Measurements from ENCODE around the gene TRIM65. TPM values are rescaled to one million over a fixed set of nuclear protein-coding genes. Genes with fewer than 3 reads are reported as not detected.

Gene TRIM65
- total RNA-seq, 6 experiments from 2014 or later: 5.9 to 8.1 (median 7.6) TPM

GRCh38 chr17:75921596-75921995 lies 24.8 kb upstream of the TRIM65 start:
- Histone ChIP-seq H3K9me3 (no peaks in the 10 kb centered on the region), H3K27me3 (no peaks in the 10 kb centered on the region), H3K27ac (no peak overlapping the region), H3K36me3 (no peaks in the 10 kb centered on the region), H3K4me1 (peaks cover 0 to 12% (median 10%) of the 10 kb centered on the region in 4 donors), H3K4me3 (no peak overlapping the region)
- ATAC-seq (no peak), DNase-seq (no peak)
- no peak for TF ChIP-seq POLR2A (IDR thresholded peaks at IDR 0.05)
- no peak for TF ChIP-seq CTCF (IDR thresholded peaks at IDR 0.05)
- no CpG with 5 or more reads among the region's 15 CpGs for WGBS (ENCODE audit: insufficient coverage, low coverage, low lambda C conversion rate, missing lambda C conversion rate)
- intact Hi-C loops (cut with DNase I): no loop called here

- DNase-seq (no peak), ATAC-seq (no peak)
- WGBS (ENCODE audit: insufficient coverage, low coverage, low lambda C conversion rate, missing lambda C conversion rate): 82% methylated on average over 5 of the region's 11 CpGs
- H3K9me3 ChIP-seq: no peaks in the 10 kb centered on the region
- H3K27ac ChIP-seq: no peak overlapping the region
- no peaks in the 10 kb centered on the region for H3K36me3 ChIP-seq
- peaks cover 0 to 12% (median 10%) of the 10 kb centered on the region in 4 donors for H3K4me1 ChIP-seq
- TF ChIP-seq POLR2A (IDR thresholded peaks at IDR 0.05) (no peak), CTCF (IDR thresholded peaks at IDR 0.05) (no peak)
- intact Hi-C loops (cut with DNase I): no loop called here
- H3K4me3 ChIP-seq: no peak overlapping the region
- no peaks in the 10 kb centered on the region for H3K27me3 ChIP-seq
Measured at GRCh38 chr17:75920045-75920560, 23.4 kb upstream of the TRIM65 start.

GRCh38 chr17:75919611-75920010 lies 22.9 kb upstream of the TRIM65 start:
- no peak overlapping the region for H3K4me3 ChIP-seq
- no peak for ATAC-seq
- H3K4me1 ChIP-seq: peaks cover 0 to 12% (median 10%) of the 10 kb centered on the region in 4 donors

GRCh38 chr17:75917917-75918445 lies 21.2 kb upstream of the TRIM65 start:
- Histone ChIP-seq H3K27ac (no peak overlapping the region), H3K9me3 (no peaks in the 10 kb centered on the region), H3K4me3 (no peak overlapping the region), H3K36me3 (no peaks in the 10 kb centered on the region), H3K27me3 (no peaks in the 10 kb centered on the region), H3K4me1 (peaks cover 0 to 12% (median 10%) of the 10 kb centered on the region in 4 donors)
- WGBS (ENCODE audit: insufficient coverage, low coverage, low lambda C conversion rate, missing lambda C conversion rate): 100% methylated on average over 1 of the region's 31 CpGs
- intact Hi-C loops (cut with DNase I): no loop called here
- ATAC-seq: no peak
- DNase-seq: no peak
- TF ChIP-seq CTCF (IDR thresholded peaks at IDR 0.05) (no peak), POLR2A (IDR thresholded peaks at IDR 0.05) (no peak)

More at GRCh38 chr17:75919611-75920010, 22.9 kb upstream of the TRIM65 start:
- no peak for TF ChIP-seq POLR2A (IDR thresholded peaks at IDR 0.05)
- no peaks in the 10 kb centered on the region for H3K9me3 ChIP-seq
- WGBS (ENCODE audit: insufficient coverage, low coverage, low lambda C conversion rate, missing lambda C conversion rate): 99% methylated on average over 14 of the region's 22 CpGs
- DNase-seq: no peak
- intact Hi-C loops (cut with DNase I): no loop called here
- no peak overlapping the region for H3K27ac ChIP-seq
- H3K27me3 ChIP-seq: no peaks in the 10 kb centered on the region
- no peaks in the 10 kb centered on the region for H3K36me3 ChIP-seq

- Histone ChIP-seq H3K27ac (no peak overlapping the region), H3K4me3 (no peak overlapping the region), H3K27me3 (no peaks in the 10 kb centered on the region), H3K36me3 (no peaks in the 10 kb centered on the region), H3K9me3 (no peaks in the 10 kb centered on the region), H3K4me1 (peaks cover 0 to 6% (median 5%) of the 10 kb centered on the region in 4 donors)
- intact Hi-C loops (cut with DNase I): no loop called here
- no peak for ATAC-seq
- no peak for DNase-seq
- TF ChIP-seq POLR2A (IDR thresholded peaks at IDR 0.05) (no peak), CTCF (IDR thresholded peaks at IDR 0.05) (no peak)
- 90% methylated on average over 9 of the region's 23 CpGs for WGBS (ENCODE audit: insufficient coverage, low coverage, low lambda C conversion rate, missing lambda C conversion rate)
Measured at GRCh38 chr17:75917141-75917916, 20.6 kb upstream of the TRIM65 start.

All from right lobe of liver (tissue), 6 donors.